ENCODE results near the gene PLEKHG3.

Gene PLEKHG3

DNA sequence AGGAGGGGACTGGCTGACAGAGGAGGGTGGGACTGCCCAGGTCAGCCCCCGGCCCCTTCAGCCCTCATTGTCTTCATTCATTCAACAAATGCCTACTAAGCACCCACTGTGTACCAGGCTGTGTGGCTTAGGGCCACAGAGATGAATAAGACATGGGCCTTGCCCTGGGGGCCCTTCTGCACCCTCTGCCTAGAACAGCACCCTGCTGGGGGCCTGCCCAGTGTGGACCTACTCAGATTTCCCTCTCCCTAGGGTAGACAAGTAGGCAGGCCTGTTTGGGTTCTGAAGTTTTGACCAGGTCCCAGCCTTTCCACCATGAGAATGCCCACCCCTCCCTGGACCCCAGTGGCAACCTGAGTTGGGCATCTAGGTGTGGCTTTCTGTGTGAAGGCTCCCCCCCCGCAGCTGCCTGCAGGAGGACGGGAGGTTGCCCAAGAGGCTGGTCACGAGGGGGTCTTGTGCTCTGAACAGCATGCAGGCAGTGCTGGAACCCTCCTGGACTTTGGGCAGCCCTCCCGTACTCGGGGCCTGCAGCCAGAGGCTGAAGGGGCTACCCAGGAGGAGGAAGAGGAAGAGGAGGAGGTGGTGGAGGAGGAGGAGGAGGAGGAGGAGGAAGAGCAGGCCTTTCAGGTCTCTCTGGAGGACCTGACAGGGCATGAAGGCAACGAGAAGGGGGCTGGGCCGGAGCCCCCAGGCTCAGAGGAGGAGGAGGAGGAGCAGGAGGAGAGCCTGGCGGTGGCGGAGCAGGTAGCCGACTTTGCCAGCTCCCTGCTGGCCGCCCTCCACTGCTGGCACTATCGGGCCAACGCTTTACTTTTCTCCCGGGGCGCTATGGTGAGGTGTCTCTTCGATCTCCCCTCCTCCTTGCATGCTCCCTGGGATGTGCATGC, 33.4 kb downstream of the PLEKHG3 start:
- H3K36me3 ChIP-seq (ENCODE audit: insufficient read depth, insufficient read length, low read length): peaks cover 83% of the 10 kb centered on the region
- no peaks in the 10 kb centered on the region for H3K9me3 ChIP-seq (ENCODE audit: insufficient read depth, low read length)
- peaks cover 11% of the 10 kb centered on the region for H3K4me1 ChIP-seq (ENCODE audit: insufficient read depth, insufficient read length)
- TF ChIP-seq YY1 (IDR thresholded peaks at IDR 0.05; ENCODE audit: insufficient read depth, insufficient read length) (no peak), ZNF274 (IDR thresholded peaks at IDR 0.05; ENCODE audit: low read depth, low read length) (no peak), SUZ12 (IDR thresholded peaks at IDR 0.05; ENCODE audit: extremely low read depth, insufficient read depth, insufficient read length) (no peak)
- H3K4me3 ChIP-seq (ENCODE audit: insufficient read length, low read depth): no peak overlapping the region
- DNase-seq (ENCODE audit: low read depth, low spot score): no peak
- no peaks in the 10 kb centered on the region for H3K27me3 ChIP-seq (ENCODE audit: insufficient read depth, insufficient read length)
- H3K9ac ChIP-seq (ENCODE audit: insufficient read length, low read depth): no peak overlapping the region

DNA sequence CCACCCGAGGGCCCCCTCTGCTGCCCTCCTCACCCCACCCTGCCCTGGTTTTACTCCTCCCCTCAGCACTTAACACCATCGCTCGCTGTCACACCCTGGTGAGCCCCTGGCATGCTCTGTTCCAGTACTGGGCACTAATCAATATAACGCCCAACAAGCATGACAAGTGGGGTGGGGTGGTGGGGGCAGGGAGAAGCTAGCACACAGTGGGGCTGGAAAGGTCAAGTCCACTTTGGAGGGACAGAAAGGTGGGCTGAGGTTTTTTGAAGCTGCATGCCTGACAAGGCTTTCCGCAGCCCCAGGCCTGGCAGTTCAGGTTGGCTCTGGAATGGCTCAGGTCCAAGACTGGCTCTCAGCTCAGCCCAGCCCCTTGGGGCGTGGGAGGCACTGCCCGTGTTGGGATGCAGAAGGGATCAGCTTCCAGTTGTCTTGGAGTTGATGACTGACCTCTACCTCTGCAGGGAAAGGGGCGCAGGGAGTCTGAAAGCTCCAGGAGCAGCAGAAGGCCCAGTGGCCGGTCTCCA, 34.1 kb downstream of the PLEKHG3 start:
- Histone ChIP-seq H3K36me3 (ENCODE audit: insufficient read depth, insufficient read length, low read length) (peaks cover 85% of the 10 kb centered on the region), H3K4me3 (ENCODE audit: insufficient read length, low read depth) (no peak overlapping the region), H3K4me1 (ENCODE audit: insufficient read depth, insufficient read length) (peaks cover 11% of the 10 kb centered on the region), H3K27me3 (ENCODE audit: insufficient read depth, insufficient read length) (no peaks in the 10 kb centered on the region), H3K9me3 (ENCODE audit: insufficient read depth, low read length) (no peaks in the 10 kb centered on the region), H3K9ac (ENCODE audit: insufficient read length, low read depth) (no peak overlapping the region)
- no peak for DNase-seq (ENCODE audit: low read depth, low spot score)
- no peak for TF ChIP-seq SUZ12 (IDR thresholded peaks at IDR 0.05; ENCODE audit: extremely low read depth, insufficient read depth, insufficient read length)
- TF ChIP-seq YY1 (IDR thresholded peaks at IDR 0.05; ENCODE audit: insufficient read depth, insufficient read length): no peak
- TF ChIP-seq ZNF274 (IDR thresholded peaks at IDR 0.05; ENCODE audit: low read depth, low read length): no peak

DNA sequence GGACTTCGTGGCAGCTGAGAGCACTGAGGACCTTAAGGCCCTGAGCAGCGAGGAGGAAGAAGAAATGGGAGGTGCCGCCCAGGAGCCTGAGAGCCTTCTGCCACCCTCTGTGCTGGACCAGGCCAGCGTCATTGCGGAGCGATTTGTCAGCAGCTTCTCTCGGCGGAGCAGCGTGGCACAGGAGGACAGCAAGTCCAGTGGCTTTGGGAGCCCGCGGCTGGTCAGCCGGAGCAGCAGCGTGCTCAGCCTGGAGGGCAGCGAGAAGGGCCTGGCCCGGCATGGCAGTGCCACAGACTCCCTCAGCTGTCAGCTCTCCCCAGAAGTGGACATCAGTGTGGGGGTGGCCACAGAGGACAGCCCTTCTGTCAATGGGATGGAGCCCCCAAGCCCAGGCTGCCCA, 37.0 kb downstream of the PLEKHG3 start:
- no peak for TF ChIP-seq ZNF274 (IDR thresholded peaks at IDR 0.05; ENCODE audit: low read depth, low read length)
- no peak for TF ChIP-seq YY1 (IDR thresholded peaks at IDR 0.05; ENCODE audit: insufficient read depth, insufficient read length)
- TF ChIP-seq SUZ12 (IDR thresholded peaks at IDR 0.05; ENCODE audit: extremely low read depth, insufficient read depth, insufficient read length): no peak
- Histone ChIP-seq H3K4me1 (ENCODE audit: insufficient read depth, insufficient read length) (peaks cover 8% of the 10 kb centered on the region), H3K36me3 (ENCODE audit: insufficient read depth, insufficient read length, low read length) (peaks cover 93% of the 10 kb centered on the region), H3K27me3 (ENCODE audit: insufficient read depth, insufficient read length) (no peaks in the 10 kb centered on the region), H3K4me3 (ENCODE audit: insufficient read length, low read depth) (no peak overlapping the region), H3K9me3 (ENCODE audit: insufficient read depth, low read length) (no peaks in the 10 kb centered on the region), H3K9ac (ENCODE audit: insufficient read length, low read depth) (no peak overlapping the region)
- DNase-seq (ENCODE audit: low read depth, low spot score): no peak

DNA sequence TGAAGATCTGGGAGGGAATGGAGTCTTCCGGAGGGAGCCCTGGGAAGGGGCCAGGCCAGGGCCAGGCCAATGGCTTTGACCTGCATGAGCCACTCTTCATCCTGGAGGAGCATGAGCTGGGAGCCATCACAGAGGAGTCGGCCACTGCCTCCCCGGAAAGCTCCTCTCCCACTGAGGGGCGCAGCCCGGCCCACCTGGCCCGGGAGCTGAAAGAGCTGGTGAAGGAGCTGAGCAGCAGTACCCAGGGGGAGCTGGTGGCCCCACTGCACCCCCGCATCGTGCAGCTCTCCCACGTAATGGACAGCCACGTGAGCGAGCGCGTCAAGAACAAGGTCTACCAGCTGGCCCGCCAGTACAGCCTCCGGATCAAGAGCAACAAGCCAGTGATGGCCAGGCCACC, 37.7 kb downstream of the PLEKHG3 start:
- H3K27me3 ChIP-seq (ENCODE audit: insufficient read depth, insufficient read length): no peaks in the 10 kb centered on the region
- TF ChIP-seq SUZ12 (IDR thresholded peaks at IDR 0.05; ENCODE audit: extremely low read depth, insufficient read depth, insufficient read length): no peak
- TF ChIP-seq YY1 (IDR thresholded peaks at IDR 0.05; ENCODE audit: insufficient read depth, insufficient read length): no peak
- peaks cover 95% of the 10 kb centered on the region for H3K36me3 ChIP-seq (ENCODE audit: insufficient read depth, insufficient read length, low read length)
- no peak overlapping the region for H3K9ac ChIP-seq (ENCODE audit: insufficient read length, low read depth)
- H3K4me1 ChIP-seq (ENCODE audit: insufficient read depth, insufficient read length): peaks cover 4% of the 10 kb centered on the region
- no peaks in the 10 kb centered on the region for H3K9me3 ChIP-seq (ENCODE audit: insufficient read depth, low read length)
- DNase-seq (ENCODE audit: low read depth, low spot score): no peak
- no peak overlapping the region for H3K4me3 ChIP-seq (ENCODE audit: insufficient read length, low read depth)

DNA sequence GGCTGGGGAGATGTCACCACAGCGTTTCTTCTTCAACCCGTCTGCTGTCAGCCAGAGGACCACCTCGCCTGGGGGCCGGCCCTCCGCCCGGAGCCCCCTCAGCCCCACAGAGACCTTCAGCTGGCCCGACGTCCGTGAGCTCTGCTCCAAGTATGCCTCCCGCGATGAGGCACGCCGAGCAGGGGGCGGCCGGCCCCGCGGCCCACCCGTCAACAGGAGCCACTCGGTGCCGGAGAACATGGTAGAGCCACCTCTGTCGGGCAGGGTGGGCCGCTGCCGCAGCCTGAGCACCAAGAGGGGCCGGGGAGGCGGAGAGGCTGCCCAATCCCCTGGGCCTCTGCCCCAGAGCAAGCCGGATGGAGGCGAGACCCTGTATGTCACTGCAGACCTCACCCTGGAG, 38.8 kb downstream of the PLEKHG3 start:
- no peak for TF ChIP-seq SUZ12 (IDR thresholded peaks at IDR 0.05; ENCODE audit: extremely low read depth, insufficient read depth, insufficient read length)
- no peak for TF ChIP-seq ZNF274 (IDR thresholded peaks at IDR 0.05; ENCODE audit: low read depth, low read length)
- no peak for TF ChIP-seq YY1 (IDR thresholded peaks at IDR 0.05; ENCODE audit: insufficient read depth, insufficient read length)
- Histone ChIP-seq H3K4me3 (ENCODE audit: insufficient read length, low read depth) (no peak overlapping the region), H3K4me1 (ENCODE audit: insufficient read depth, insufficient read length) (no peaks in the 10 kb centered on the region), H3K9ac (ENCODE audit: insufficient read length, low read depth) (no peak overlapping the region), H3K27me3 (ENCODE audit: insufficient read depth, insufficient read length) (no peaks in the 10 kb centered on the region), H3K36me3 (ENCODE audit: insufficient read depth, insufficient read length, low read length) (peaks cover 95% of the 10 kb centered on the region), H3K9me3 (ENCODE audit: insufficient read depth, low read length) (no peaks in the 10 kb centered on the region)
- no peak for DNase-seq (ENCODE audit: low read depth, low spot score)

DNA sequence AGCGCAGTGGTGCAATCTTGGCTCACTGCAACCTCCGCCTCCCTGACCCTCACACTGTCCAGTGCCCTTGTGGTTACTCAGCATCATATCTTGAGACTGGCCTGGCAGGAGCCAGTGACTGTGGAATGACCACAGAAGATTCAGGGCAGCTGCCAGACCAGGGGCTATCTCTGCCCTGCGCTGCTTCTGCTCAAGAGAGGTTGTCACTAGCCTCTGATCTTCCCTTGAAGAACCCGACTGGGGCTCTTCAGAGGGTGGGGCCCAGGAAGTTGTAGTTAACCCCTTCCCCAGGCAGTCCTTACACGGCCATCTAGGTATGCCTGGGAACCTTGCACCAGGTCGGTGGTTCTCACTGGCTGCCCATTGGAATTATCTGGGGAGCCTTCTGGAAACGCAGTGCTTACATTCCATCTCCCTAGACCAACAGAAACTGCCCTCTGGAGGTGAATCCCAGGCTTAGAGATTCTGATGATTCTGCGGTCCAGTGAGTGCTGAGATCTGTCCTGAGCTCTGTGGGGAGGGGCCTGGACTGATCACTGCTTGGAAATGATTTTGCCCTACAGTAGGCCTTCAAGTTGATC, 41.4 kb downstream of the PLEKHG3 start:
- no peaks in the 10 kb centered on the region for H3K4me1 ChIP-seq (ENCODE audit: insufficient read depth, insufficient read length)
- peaks cover 86% of the 10 kb centered on the region for H3K36me3 ChIP-seq (ENCODE audit: insufficient read depth, insufficient read length, low read length)
- H3K27me3 ChIP-seq (ENCODE audit: insufficient read depth, insufficient read length): no peaks in the 10 kb centered on the region
- H3K4me3 ChIP-seq (ENCODE audit: insufficient read length, low read depth): no peak overlapping the region
- H3K9ac ChIP-seq (ENCODE audit: insufficient read length, low read depth): no peak overlapping the region
- no peak for DNase-seq (ENCODE audit: low read depth, low spot score)
- TF ChIP-seq ZNF274 (IDR thresholded peaks at IDR 0.05; ENCODE audit: low read depth, low read length): no peak
- TF ChIP-seq YY1 (IDR thresholded peaks at IDR 0.05; ENCODE audit: insufficient read depth, insufficient read length): no peak
- TF ChIP-seq SUZ12 (IDR thresholded peaks at IDR 0.05; ENCODE audit: extremely low read depth, insufficient read depth, insufficient read length): no peak
- no peaks in the 10 kb centered on the region for H3K9me3 ChIP-seq (ENCODE audit: insufficient read depth, low read length)
